B cell (primary cell): Measurements from ENCODE around the gene KCNJ5. TPM values are rescaled to one million over a fixed set of nuclear protein-coding genes. Genes with fewer than 3 reads are reported as not detected.

Experiments
- ATAC-seq: fragments of 200-7000 bp; cut with Tn5 transposase; one replicate; pipeline ENCODE4 v1.10.0; 2021; ENCODE audit warnings: low read depth, mild to moderate bottlenecking, moderate number of reproducible peaks, moderate library complexity
- CTCF ChIA-PET: fragments of 350-600 bp; sonication (Branson Sonifier 250); formaldehyde crosslinking; loops from one replicate; lab custom pipeline; 2021; ENCODE audit warnings: antibody characterized with exemption, inconsistent platforms; lab: Charles Lee
- POLR2A ChIA-PET: fragments of 350-600 bp; sonication (Branson Sonifier 250); formaldehyde crosslinking; loops from one replicate; lab custom pipeline; 2021; ENCODE audit warnings: antibody characterized with exemption; lab: Charles Lee
- DNase-seq: peaks from one replicate; pipeline ENCODE4 v3.0.0; 2013
- H2AFZ ChIP-seq: 2 replicates; pipeline ENCODE4 v1.6.1; 2012; ENCODE audit warnings: mild to moderate bottlenecking, low read depth, low read length; ENCODE audit not compliant: insufficient read depth, poor library complexity, severe bottlenecking
- H3K27ac ChIP-seq, 2 donors: 1 replicate in 1 of 2; 2 replicates in 1 of 2; pipeline ENCODE4 v1.5.1; 2012 to 2013; ENCODE audit warnings: low read length in 2 of 2, mild to moderate bottlenecking in 2 of 2, moderate library complexity in 1 of 2
- H3K27me3 ChIP-seq, 4 experiments: fragments of 200-600 bp in 1 of 4; sonication (generic) in 1 of 4; replicated peaks in 1 of 4; 1 replicate in 2 of 4; 2 replicates in 2 of 4; pipeline versions ENCODE4 v1.6.1 to v1.7.0; 2013 to 2016; ENCODE audit warnings: low read length in 3 of 4, mild to moderate bottlenecking in 2 of 4, mixed read lengths in 1 of 4, moderate library complexity in 1 of 4; ENCODE audit not compliant: insufficient read depth in 4 of 4, control insufficient read depth in 3 of 4; ENCODE audit errors: control extremely low read depth in 1 of 4
- H3K36me3 ChIP-seq, 2 experiments: replicated peaks in 1 of 2; 1 replicate in 1 of 2; 2 replicates in 1 of 2; pipeline versions ENCODE4 v1.6.1 to v1.7.1; 2013; ENCODE audit warnings: low read length in 1 of 2; ENCODE audit not compliant: insufficient read depth in 2 of 2, control insufficient read depth in 1 of 2; ENCODE audit errors: control extremely low read depth in 1 of 2, extremely low read depth in 1 of 2
- H3K4me1 ChIP-seq, 2 donors: fragments of 200-600 bp in 1 of 2; sonication (generic) in 1 of 2; 1 replicate in 1 of 2; 2 replicates in 1 of 2; pipeline versions ENCODE4 v1.5.1 to v1.6.1; 2013 to 2017; ENCODE audit warnings: low read length in 2 of 2; ENCODE audit not compliant: control insufficient read depth in 2 of 2, insufficient read depth in 2 of 2
- H3K4me2 ChIP-seq: replicated peaks from 2 replicates; pipeline ENCODE3; 2012; ENCODE audit warnings: mild to moderate bottlenecking, low read depth, low read length; ENCODE audit not compliant: poor library complexity, severe bottlenecking
- H3K4me3 ChIP-seq, 5 experiments: fragments of 200-600 bp in 1 of 5; sonication (generic) in 1 of 5; 1 replicate in 3 of 5; 2 replicates in 2 of 5; pipeline versions ENCODE4 v1.5.1 to v1.7.0; 2011 to 2016; ENCODE audit warnings: low read length in 4 of 5, mild to moderate bottlenecking in 4 of 5, low read depth in 2 of 5, control low read depth in 1 of 5, moderate library complexity in 1 of 5; ENCODE audit not compliant: insufficient read depth in 1 of 5; ENCODE audit errors: control extremely low read depth in 1 of 5, extremely low read depth in 1 of 5
- H3K79me2 ChIP-seq: fragments of 200-600 bp; sonication (generic); one replicate; pipeline ENCODE4 v1.6.0; 2016; ENCODE audit warnings: low read length; ENCODE audit not compliant: control insufficient read depth, insufficient read depth
- H3K9ac ChIP-seq: fragments of 200-600 bp; sonication (generic); 2 replicates; pipeline ENCODE4 v1.6.1; 2017; ENCODE audit warnings: mild to moderate bottlenecking, low read length, moderate library complexity
- H3K9me3 ChIP-seq, 3 donors: one replicate each; pipeline versions ENCODE4 v1.6.1 to v1.7.1; 2013; ENCODE audit warnings: low read length in 2 of 3; ENCODE audit not compliant: control insufficient read depth in 2 of 3, insufficient read depth in 1 of 3; ENCODE audit errors: control extremely low read depth in 1 of 3
- H4K20me1 ChIP-seq: 2 replicates; pipeline ENCODE4 v1.6.0; 2012; ENCODE audit warnings: mild to moderate bottlenecking, low read length; ENCODE audit not compliant: insufficient read depth, control insufficient read depth, poor library complexity, severe bottlenecking
- H3K27ac Mint-ChIP-seq: one replicate; pipeline ENCODE4 v1.8.0; 2021; ENCODE audit warnings: mixed read lengths
- H3K27me3 Mint-ChIP-seq: one replicate; pipeline ENCODE4 v1.8.0; 2021; ENCODE audit warnings: mixed read lengths
- H3K4me1 Mint-ChIP-seq: one replicate; pipeline ENCODE4 v1.8.0; 2021; ENCODE audit warnings: mixed read lengths
- H3K4me3 Mint-ChIP-seq: one replicate; pipeline ENCODE4 v1.8.0; 2021; ENCODE audit warnings: mixed read lengths
- H3K9me3 Mint-ChIP-seq: one replicate; pipeline ENCODE4 v1.8.0; 2022; ENCODE audit warnings: mixed read lengths; ENCODE audit not compliant: insufficient read depth
- CTCF ChIP-seq: fragments of 200-600 bp; IDR thresholded peaks from one replicate; pipeline ENCODE4 v1.8.0; 2022; ENCODE audit warnings: antibody characterized with exemption, mild to moderate bottlenecking
- EZH2 ChIP-seq: IDR thresholded peaks from 2 replicates; pipeline ENCODE4 v1.6.1; 2012; ENCODE audit warnings: borderline replicate concordance, low read depth, mild to moderate bottlenecking, moderate library complexity, low read length; ENCODE audit not compliant: insufficient read depth, poor library complexity, severe bottlenecking
- WGBS: methylation state at CpG from one replicate; pipeline ENCODE4 v1.1.5; 2013; ENCODE audit warnings: missing lambda C conversion rate; ENCODE audit not compliant: insufficient coverage; 5-methylcytosine and 5-hydroxymethylcytosine counted together
- intact Hi-C: fragments of 100-400 bp; cut with micrococcal nuclease; formaldehyde crosslinking; loops from one replicate; pipeline ENCODE4 v1.10.0; 2022
- polyA plus RNA-seq: library from polyadenylated mRNA; depleted of rRNA; stranded (reverse); fragments of >200 nt; gene quantifications from 2 replicates; pipeline ENCODE4 v1.2.3, GENCODE V29; 2012
- total RNA-seq, 2 donors: library from RNA; stranded (reverse); fragments of 120-200 nt in 1 of 2; gene quantifications; 1 replicate in 1 of 2; 2 replicates in 1 of 2; pipeline versions ENCODE4 v1.2.3 to v1.2.4, GENCODE V29; 2013 to 2022

Gene KCNJ5
- total and polyA plus RNA-seq, 2 donors (not counting 1 experiment from before 2014, with no cell fraction given), result 0.01 TPM; not detected in 1

GRCh38 chr11:128926437-128927107 is 35.4 kb downstream of the KCNJ5 start:
- Histone ChIP-seq H3K27ac (no peak overlapping the region), H2AFZ (no peak overlapping the region), H3K9me3 (peaks cover 0 to 6% (median 0%) of the 10 kb centered on the region in 3 donors), H3K4me1 (peaks cover 7 to 11% of the 10 kb centered on the region in 2 donors), H4K20me1 (no peaks in the 10 kb centered on the region), H3K36me3 (no peaks in the 10 kb centered on the region), H3K4me3 (no peak overlapping the region), H3K4me2 (no peak overlapping the region), H3K9ac (no peak overlapping the region), H3K79me2 (no peaks in the 10 kb centered on the region), H3K27me3 (peaks cover 0 to 23% (median 0%) of the 10 kb centered on the region in 4 experiments)
- ATAC-seq (no peak), DNase-seq (no peak)
- 91% methylated on average over 17 of the region's 17 CpGs for WGBS
- H3K27me3 Mint-ChIP-seq, result peaks cover 10% of the 10 kb centered on the region
- H3K27ac Mint-ChIP-seq, result no peak overlapping the region
- ChIA-PET CTCF (no interaction called here), POLR2A (no interaction called here)
- peaks cover 15% of the 10 kb centered on the region for H3K4me1 Mint-ChIP-seq
- H3K4me3 Mint-ChIP-seq, result no peak overlapping the region
- intact Hi-C loops, result no loop called here
- TF ChIP-seq EZH2 (no peak), CTCF (no peak)
- no peaks in the 10 kb centered on the region for H3K9me3 Mint-ChIP-seq

- DNase-seq (no peak), ATAC-seq (no peak)
- Histone ChIP-seq H3K9me3 (peaks cover 0 to 6% (median 0%) of the 10 kb centered on the region in 3 donors), H3K4me2 (no peak overlapping the region), H3K4me3 (no peak overlapping the region), H4K20me1 (no peaks in the 10 kb centered on the region), H3K79me2 (no peaks in the 10 kb centered on the region), H3K27me3 (peaks cover 0 to 27% (median 0%) of the 10 kb centered on the region in 4 experiments), H2AFZ (no peak overlapping the region), H3K36me3 (no peaks in the 10 kb centered on the region), H3K27ac (no peak overlapping the region), H3K4me1 (peaks cover 7 to 11% of the 10 kb centered on the region in 2 donors), H3K9ac (no peak overlapping the region)
- no peak for TF ChIP-seq CTCF
- no peak for TF ChIP-seq EZH2
- CTCF ChIA-PET, result interaction anchor here (1.8 kb wide), 1 partner anchor 770 kb away, joined by 8 read pairs; no protein-coding TSS in a partner anchor
- intact Hi-C loops, result no loop called here
- no peak overlapping the region for H3K27ac Mint-ChIP-seq
- no peak overlapping the region for H3K4me3 Mint-ChIP-seq
- POLR2A ChIA-PET, result no interaction called here
- H3K4me1 Mint-ChIP-seq, result peaks cover 15% of the 10 kb centered on the region
- WGBS, result 97% methylated on average over 8 of the region's 11 CpGs
- H3K9me3 Mint-ChIP-seq, result no peaks in the 10 kb centered on the region
- H3K27me3 Mint-ChIP-seq, result peaks cover 11% of the 10 kb centered on the region
Observed at GRCh38 chr11:128927108-128927461, 35.9 kb downstream of the KCNJ5 start.
